Measurements from ENCODE around the gene DOCK1.
A peak's percentile ranks its signal among the peaks of the same experiment; 100 is the strongest.

The DOCK1 gene

GRCh38 chr10:127331696-127332095, 426.5 kb downstream of the DOCK1 start:
- no peak for DNase-seq

- no peak for DNase-seq
These were observed 427.4 kb downstream of the DOCK1 start for GRCh38 chr10:127332631-127333030.

- DNase-seq, result no peak
These were observed 432.6 kb downstream of the DOCK1 start for GRCh38 chr10:127337801-127338200.

GRCh38 chr10:127338399-127339110, 433.3 kb downstream of the DOCK1 start:
- no peak for DNase-seq

- DNase-seq, result no peak
These were observed 438.6 kb downstream of the DOCK1 start for GRCh38 chr10:127343821-127344220.

- DNase-seq, result no peak
These were observed 439.1 kb downstream of the DOCK1 start for GRCh38 chr10:127344346-127344745.

- no peak for DNase-seq
These were observed 440.2 kb downstream of the DOCK1 start for GRCh38 chr10:127345231-127345965.

- peak; percentile 13 for DNase-seq
These were observed 441.4 kb downstream of the DOCK1 start for GRCh38 chr10:127346604-127347003.

- DNase-seq, result no peak
These were observed 442.2 kb downstream of the DOCK1 start for GRCh38 chr10:127347202-127347959.

GRCh38 chr10:127349737-127350136, 444.5 kb downstream of the DOCK1 start:
- no peak for DNase-seq

- DNase-seq, result no peak
These were observed 446.3 kb downstream of the DOCK1 start for GRCh38 chr10:127351542-127351941.

- DNase-seq, result no peak
These were observed 448.3 kb downstream of the DOCK1 start for GRCh38 chr10:127353544-127353943.

GRCh38 chr10:127354255-127354654, 449.0 kb downstream of the DOCK1 start:
- no peak for DNase-seq

- DNase-seq, result no peak
These were observed 449.8 kb downstream of the DOCK1 start for GRCh38 chr10:127354992-127355391.

- DNase-seq, result no peak
These were observed 451.1 kb downstream of the DOCK1 start for GRCh38 chr10:127356360-127356759.

GRCh38 chr10:127357265-127357664, 452.0 kb downstream of the DOCK1 start:
- DNase-seq, result no peak

GRCh38 chr10:127358337-127358736, 453.1 kb downstream of the DOCK1 start:
- DNase-seq, result no peak

- no peak for DNase-seq
These were observed 458.8 kb downstream of the DOCK1 start for GRCh38 chr10:127364034-127364433.

GRCh38 chr10:127368101-127368500, 462.9 kb downstream of the DOCK1 start:
- DNase-seq, result no peak

GRCh38 chr10:127368929-127369328, 463.7 kb downstream of the DOCK1 start:
- DNase-seq, result no peak

- no peak for DNase-seq
These were observed 465.4 kb downstream of the DOCK1 start for GRCh38 chr10:127370601-127371000.

- DNase-seq, result no peak
These were observed 467.1 kb downstream of the DOCK1 start for GRCh38 chr10:127372361-127372760.

GRCh38 chr10:127374074-127374680, 468.9 kb downstream of the DOCK1 start:
- DNase-seq, result no peak
